BE2C (cell line): ENCODE results near the gene ZNF664.
A peak's percentile ranks its signal among the peaks of the same experiment; 100 is the strongest.

Experiments
- DNase-seq: peaks from one replicate; pipeline ENCODE4 v3.0.0-alpha.2; 2020
- H3K27me3 ChIP-seq: fragments of 250-450 bp; sonication (Bioruptor Pico); 2 replicates; pipeline ENCODE4 v1.5.1; 2020; ENCODE audit warnings: mild to moderate bottlenecking
- H3K36me3 ChIP-seq: fragments of 250-450 bp; sonication (Bioruptor Pico); 2 replicates; pipeline ENCODE4 v1.5.1; 2020; ENCODE audit warnings: mild to moderate bottlenecking
- H3K4me1 ChIP-seq: fragments of 250-450 bp; sonication (Bioruptor Pico); 2 replicates; pipeline ENCODE4 v1.5.1; 2020
- H3K4me3 ChIP-seq: 2 replicates; pipeline ENCODE4 v1.5.1; 2011; ENCODE audit warnings: low read depth, low read length
- H3K9me3 ChIP-seq: fragments of 250-450 bp; sonication (Bioruptor Pico); 2 replicates; pipeline ENCODE4 v1.5.1; 2020
- CTCF ChIP-seq: IDR thresholded peaks from 2 replicates; pipeline ENCODE4 v1.5.1; 2012; ENCODE audit warnings: mild to moderate bottlenecking, low read depth, low read length

Gene ZNF664

DNA sequence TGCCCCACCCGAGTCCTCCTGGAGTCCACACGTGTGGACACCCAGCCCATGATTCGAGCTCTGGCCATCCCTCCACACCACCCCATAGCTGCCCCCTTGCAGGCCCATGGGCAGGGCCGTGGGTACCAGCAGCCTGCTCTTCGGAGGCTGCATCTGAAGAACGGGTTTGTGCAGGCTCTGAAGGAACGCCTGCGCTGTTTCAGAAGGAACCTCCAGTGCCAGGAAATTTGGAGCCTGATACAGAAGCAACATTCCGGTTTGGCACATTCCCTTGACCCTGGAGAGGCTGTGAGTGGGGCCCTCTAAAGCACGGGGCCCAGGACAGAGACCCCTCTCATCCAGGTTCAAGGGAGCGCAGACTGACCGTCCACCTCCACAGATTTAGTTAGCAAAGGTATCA is 57.0 kb downstream of the ZNF664 start:
- peaks cover 14% of the 10 kb centered on the region; the same call in 1 of the 2 replicates for H3K4me1 ChIP-seq
- H3K27me3 ChIP-seq: no peaks in the 10 kb centered on the region
- no peaks in the 10 kb centered on the region for H3K9me3 ChIP-seq
- no peak for TF ChIP-seq CTCF
- H3K36me3 ChIP-seq: no peaks in the 10 kb centered on the region
- DNase-seq: no peak
- H3K4me3 ChIP-seq: no peak overlapping the region

GRCh38 chr12:124030510-124030909 is 57.5 kb downstream of the ZNF664 start:
- peak; percentile 58 for DNase-seq
- H3K9me3 ChIP-seq: no peaks in the 10 kb centered on the region
- TF ChIP-seq CTCF: no peak
- H3K4me1 ChIP-seq: peaks cover 14% of the 10 kb centered on the region; the same call in 1 of the 2 replicates
- no peaks in the 10 kb centered on the region for H3K27me3 ChIP-seq
- no peak overlapping the region for H3K4me3 ChIP-seq
- no peaks in the 10 kb centered on the region for H3K36me3 ChIP-seq

DNA sequence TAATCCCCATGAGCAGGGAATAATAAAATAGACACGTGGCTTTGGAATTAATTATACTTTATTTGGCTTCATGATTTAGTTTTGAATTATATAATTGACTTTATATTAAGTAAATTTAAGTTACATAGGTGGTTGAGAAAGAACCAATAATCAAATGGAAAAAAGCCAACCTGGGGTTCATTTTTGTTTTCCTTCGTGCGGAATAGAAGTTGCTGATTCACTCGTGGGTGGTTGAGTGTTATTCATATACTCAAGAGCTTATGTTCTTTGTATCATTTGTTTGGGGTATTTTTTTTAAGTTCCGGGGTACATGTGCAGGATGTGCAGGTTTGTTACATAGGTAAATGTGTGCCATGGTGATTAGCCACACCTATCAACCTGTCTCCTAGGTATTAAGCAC is 58.0 kb downstream of the ZNF664 start:
- no peaks in the 10 kb centered on the region for H3K27me3 ChIP-seq
- DNase-seq: no peak
- peaks cover 16% of the 10 kb centered on the region; the same call in 1 of the 2 replicates for H3K4me1 ChIP-seq
- TF ChIP-seq CTCF: no peak
- H3K36me3 ChIP-seq: no peaks in the 10 kb centered on the region
- H3K9me3 ChIP-seq: no peaks in the 10 kb centered on the region
- no peak overlapping the region for H3K4me3 ChIP-seq

- DNase-seq: peak; percentile 66
- H3K4me1 ChIP-seq: peaks cover 24% of the 10 kb centered on the region
- no peaks in the 10 kb centered on the region for H3K9me3 ChIP-seq
- peak; percentile 97 for TF ChIP-seq CTCF
- no peaks in the 10 kb centered on the region for H3K27me3 ChIP-seq
- H3K4me3 ChIP-seq: no peak overlapping the region
- H3K36me3 ChIP-seq: no peaks in the 10 kb centered on the region
These were observed 59.4 kb downstream of the ZNF664 start for GRCh38 chr12:124032265-124032886.

DNA sequence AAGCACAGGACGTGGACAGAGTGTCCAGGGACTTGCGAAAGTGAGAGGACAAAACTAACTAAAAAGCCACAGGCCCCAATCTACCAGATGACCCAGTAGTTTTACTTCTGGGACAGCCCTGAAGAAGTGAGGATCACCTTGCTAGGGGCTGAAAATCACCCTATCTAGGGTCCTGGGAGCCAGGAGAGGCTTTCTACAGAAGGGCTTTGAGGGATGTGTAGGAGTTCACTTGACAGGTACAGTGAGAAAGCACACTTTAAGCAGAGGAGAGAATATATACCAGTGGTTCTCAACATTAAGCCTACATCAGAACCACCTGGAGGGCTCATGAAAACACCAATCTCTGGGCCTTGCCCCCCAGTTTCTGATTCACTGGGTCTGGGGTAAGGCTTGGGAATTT is 60.8 kb downstream of the ZNF664 start:
- no peaks in the 10 kb centered on the region for H3K36me3 ChIP-seq
- H3K9me3 ChIP-seq: no peaks in the 10 kb centered on the region
- peaks cover 24% of the 10 kb centered on the region for H3K4me1 ChIP-seq
- H3K27me3 ChIP-seq: no peaks in the 10 kb centered on the region
- no peak for TF ChIP-seq CTCF
- H3K4me3 ChIP-seq: no peak overlapping the region
- no peak for DNase-seq

GRCh38 chr12:124034297-124034696 is 61.3 kb downstream of the ZNF664 start:
- no peak for TF ChIP-seq CTCF
- Histone ChIP-seq H3K4me1 (peaks cover 24% of the 10 kb centered on the region), H3K36me3 (no peaks in the 10 kb centered on the region), H3K4me3 (no peak overlapping the region), H3K27me3 (no peaks in the 10 kb centered on the region), H3K9me3 (no peaks in the 10 kb centered on the region)
- DNase-seq: no peak
